Measurements from ENCODE around the gene RMDN2. TPM values are rescaled to one million over a fixed set of nuclear protein-coding genes. Genes with fewer than 3 reads are reported as not detected.
A peak's percentile ranks its signal among the peaks of the same experiment; 100 is the strongest.

Gene RMDN2
- total RNA-seq, 1 experiment from 2014 or later, result 3.0 TPM

DNA sequence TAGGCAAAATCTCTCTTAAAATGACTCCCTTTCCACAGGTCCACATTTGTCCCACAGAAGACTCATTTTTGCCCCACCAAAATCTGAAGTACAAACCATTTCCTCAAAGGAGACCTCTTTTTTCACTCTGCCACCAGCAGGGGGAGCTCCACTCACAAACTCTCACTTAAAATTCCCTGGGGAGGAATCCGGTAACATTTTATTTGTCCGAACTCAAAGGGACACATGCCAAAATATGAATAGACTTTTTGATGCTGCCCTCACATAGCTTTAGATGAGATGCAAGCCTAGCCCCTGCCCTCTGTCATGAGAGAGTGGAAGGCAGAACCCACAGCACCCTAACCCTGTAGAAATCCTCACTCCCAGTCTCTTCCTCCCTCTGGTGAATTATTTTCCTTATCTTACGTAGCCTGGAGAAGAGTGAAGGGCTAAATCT, 57.1 kb downstream of the RMDN2 start:
- Mint-ChIP-seq H3K36me3 (peaks cover 14% of the 10 kb centered on the region), H3K27me3 (ENCODE audit: low read depth) (no peaks in the 10 kb centered on the region), H3K4me3 (peak overlapping the region; percentile 51), H3K27ac (no peak overlapping the region), H3K9me3 (peaks cover 15% of the 10 kb centered on the region), H3K4me1 (peaks cover 12% of the 10 kb centered on the region)
- CTCF ChIA-PET, result interaction anchor here (0.6 to 1.3 kb wide), 24 partner anchors 8 to 484 kb away, joined by 3 to 10 read pairs (median 4); partner anchors contain the start of genes CYP1B1 and RMDN2
- POLR2A ChIA-PET, result no interaction called here
- DNase-seq (ENCODE audit: low spot score) (peak; percentile 69), ATAC-seq (peak; percentile 72)
- TF ChIP-seq, protein P1, sequence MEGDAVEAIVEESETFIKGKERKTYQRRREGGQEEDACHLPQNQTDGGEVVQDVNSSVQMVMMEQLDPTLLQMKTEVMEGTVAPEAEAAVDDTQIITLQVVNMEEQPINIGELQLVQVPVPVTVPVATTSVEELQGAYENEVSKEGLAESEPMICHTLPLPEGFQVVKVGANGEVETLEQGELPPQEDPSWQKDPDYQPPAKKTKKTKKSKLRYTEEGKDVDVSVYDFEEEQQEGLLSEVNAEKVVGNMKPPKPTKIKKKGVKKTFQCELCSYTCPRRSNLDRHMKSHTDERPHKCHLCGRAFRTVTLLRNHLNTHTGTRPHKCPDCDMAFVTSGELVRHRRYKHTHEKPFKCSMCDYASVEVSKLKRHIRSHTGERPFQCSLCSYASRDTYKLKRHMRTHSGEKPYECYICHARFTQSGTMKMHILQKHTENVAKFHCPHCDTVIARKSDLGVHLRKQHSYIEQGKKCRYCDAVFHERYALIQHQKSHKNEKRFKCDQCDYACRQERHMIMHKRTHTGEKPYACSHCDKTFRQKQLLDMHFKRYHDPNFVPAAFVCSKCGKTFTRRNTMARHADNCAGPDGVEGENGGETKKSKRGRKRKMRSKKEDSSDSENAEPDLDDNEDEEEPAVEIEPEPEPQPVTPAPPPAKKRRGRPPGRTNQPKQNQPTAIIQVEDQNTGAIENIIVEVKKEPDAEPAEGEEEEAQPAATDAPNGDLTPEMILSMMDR (IDR thresholded peaks at IDR 0.05), result peak; percentile 77
- TF ChIP-seq GTF2I (CRISPR knock-in tag; conservative IDR thresholded peaks at IDR 0.05), result no peak

DNA sequence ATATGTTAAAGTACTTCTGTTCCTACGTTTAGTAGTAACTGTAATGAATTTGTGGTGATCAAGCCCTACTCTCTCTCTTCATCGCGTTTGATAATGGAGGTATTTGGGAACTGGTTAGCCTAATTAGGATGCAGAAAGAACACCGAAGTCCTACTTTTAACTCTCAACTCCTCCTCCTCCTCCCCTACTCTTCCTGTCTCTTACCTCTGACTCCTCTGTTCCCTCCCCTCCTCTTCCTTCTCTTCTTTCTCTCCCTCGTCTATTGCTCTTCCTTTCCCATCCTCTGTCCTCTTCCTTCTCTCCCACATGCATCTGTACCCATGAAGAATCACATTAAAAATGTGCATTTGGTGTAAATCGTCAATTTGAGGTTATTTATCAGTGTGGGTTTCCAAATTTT, 57.8 kb downstream of the RMDN2 start:
- peak; percentile 75 for ATAC-seq

DNA sequence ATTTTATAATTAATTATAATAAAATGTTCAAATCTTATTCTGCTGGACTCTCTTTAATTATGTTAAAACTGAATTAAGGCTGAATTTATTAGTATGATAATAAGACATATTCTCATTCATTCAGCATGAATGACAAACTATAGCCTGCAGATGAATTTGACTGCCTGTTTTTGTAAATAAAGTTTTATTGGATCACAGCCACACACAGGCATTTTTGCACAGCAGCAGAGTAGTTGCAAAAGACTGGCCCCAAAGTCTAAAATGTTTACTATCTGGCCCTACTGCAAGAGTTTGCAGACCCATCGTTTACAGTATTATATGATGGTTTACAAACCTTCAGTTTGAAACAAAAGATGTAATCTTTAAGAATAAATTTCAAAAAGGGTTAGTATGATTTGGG, 58.6 kb downstream of the RMDN2 start:
- ATAC-seq (no peak), DNase-seq (ENCODE audit: low spot score) (no peak)
- H3K4me3 Mint-ChIP-seq, result no peak overlapping the region
- POLR2A ChIA-PET, result no interaction called here
- peaks cover 11% of the 10 kb centered on the region for H3K36me3 Mint-ChIP-seq
- H3K4me1 Mint-ChIP-seq, result peaks cover 12% of the 10 kb centered on the region
- CTCF ChIA-PET, result no interaction called here
- no peak overlapping the region for H3K27ac Mint-ChIP-seq
- H3K9me3 Mint-ChIP-seq, result peaks cover 21% of the 10 kb centered on the region
- no peaks in the 10 kb centered on the region for H3K27me3 Mint-ChIP-seq (ENCODE audit: low read depth)
- TF ChIP-seq, protein P2, sequence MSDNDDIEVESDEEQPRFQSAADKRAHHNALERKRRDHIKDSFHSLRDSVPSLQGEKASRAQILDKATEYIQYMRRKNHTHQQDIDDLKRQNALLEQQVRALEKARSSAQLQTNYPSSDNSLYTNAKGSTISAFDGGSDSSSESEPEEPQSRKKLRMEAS (CRISPR knock-in tag; IDR thresholded peaks at IDR 0.05), result no peak
- TF ChIP-seq ZNF512 (CRISPR knock-in tag; IDR thresholded peaks at IDR 0.05; ENCODE audit: borderline replicate concordance) (no peak), NR2C2 (CRISPR knock-in tag; IDR thresholded peaks at IDR 0.05) (no peak), MXD4 (CRISPR knock-in tag; IDR thresholded peaks at IDR 0.05; ENCODE audit: borderline replicate concordance) (no peak), OVOL2 (CRISPR knock-in tag; IDR thresholded peaks at IDR 0.05; ENCODE audit: borderline replicate concordance) (no peak), IRF1 (CRISPR knock-in tag; IDR thresholded peaks at IDR 0.05) (no peak), PREB (CRISPR knock-in tag; IDR thresholded peaks at IDR 0.05; ENCODE audit: borderline replicate concordance) (no peak), ZNF263 (CRISPR knock-in tag; IDR thresholded peaks at IDR 0.05; ENCODE audit: low read depth) (no peak)
- TF ChIP-seq, protein P1 (IDR thresholded peaks at IDR 0.05), result no peak
- TF ChIP-seq, protein P3, sequence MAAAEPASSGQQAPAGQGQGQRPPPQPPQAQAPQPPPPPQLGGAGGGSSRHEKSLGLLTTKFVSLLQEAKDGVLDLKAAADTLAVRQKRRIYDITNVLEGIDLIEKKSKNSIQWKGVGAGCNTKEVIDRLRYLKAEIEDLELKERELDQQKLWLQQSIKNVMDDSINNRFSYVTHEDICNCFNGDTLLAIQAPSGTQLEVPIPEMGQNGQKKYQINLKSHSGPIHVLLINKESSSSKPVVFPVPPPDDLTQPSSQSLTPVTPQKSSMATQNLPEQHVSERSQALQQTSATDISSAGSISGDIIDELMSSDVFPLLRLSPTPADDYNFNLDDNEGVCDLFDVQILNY (CRISPR knock-in tag; IDR thresholded peaks at IDR 0.05), result no peak

More for the DNA sequence above, 57.8 kb downstream of the RMDN2 start:
- H3K27me3 Mint-ChIP-seq (ENCODE audit: low read depth), result no peaks in the 10 kb centered on the region
- ChIA-PET POLR2A (no interaction called here), CTCF (interaction anchor here (1.1 kb wide), 2 partner anchors 9 to 93 kb away, joined by 4 read pairs; partner anchors contain the start of gene CYP1B1)
- peak; percentile 56; the same call in 1 of the 2 replicates for TF ChIP-seq PRDM15 (CRISPR knock-in tag; IDR thresholded peaks at IDR 0.05)
- TF ChIP-seq JAZF1 (CRISPR knock-in tag; IDR thresholded peaks at IDR 0.05), result no peak
- peak overlapping the region; percentile 2 for H3K4me3 Mint-ChIP-seq
- peaks cover 14% of the 10 kb centered on the region for H3K36me3 Mint-ChIP-seq
- no peak for DNase-seq (ENCODE audit: low spot score)
- H3K9me3 Mint-ChIP-seq, result peaks cover 19% of the 10 kb centered on the region
- peaks cover 12% of the 10 kb centered on the region for H3K4me1 Mint-ChIP-seq
- H3K27ac Mint-ChIP-seq, result no peak overlapping the region
